ENCODE results near the gene WRAP73. TPM values are rescaled to one million over a fixed set of nuclear protein-coding genes. Genes with fewer than 3 reads are reported as not detected.

Gene WRAP73
- total and polyA plus RNA-seq, 2 experiments from 2014 or later, result 22.6 to 43.3 TPM

GRCh38 chr1:3604997-3605823, 44.7 kb downstream of the WRAP73 start (continued):
- TF ChIP-seq NANOG (IDR thresholded peaks at IDR 0.05; ENCODE audit: borderline replicate concordance), result no peak
- no peak for TF ChIP-seq ZNF114 (CRISPR knock-in tag; IDR thresholded peaks at IDR 0.05)
- no peak for TF ChIP-seq ZNF331 (CRISPR knock-in tag; IDR thresholded peaks at IDR 0.05; ENCODE audit: low read depth)
- TF ChIP-seq REST (IDR thresholded peaks at IDR 0.05; ENCODE audit: unreplicated experiment), result no peak
- TF ChIP-seq CTCF (conservative IDR thresholded peaks at IDR 0.05; ENCODE audit: low read depth in 2 of 2), result no peak

GRCh38 chr1:3604468-3604974, 45.4 kb downstream of the WRAP73 start:
- Histone ChIP-seq H3K79me2 (replicated peaks; ENCODE audit: insufficient read depth) (0 out of 2 replicates have a peak, but pooled peaks cover 13% of the 10 kb centered on the region), H3F3A (replicated peaks; ENCODE audit: low read depth) (no peaks in the 10 kb centered on the region), H4K20me1 (replicated peaks; ENCODE audit: insufficient read depth) (no peaks in the 10 kb centered on the region; the same call in 1 of the 2 replicates), H3K4me2 (no peak overlapping the region), H3K9me2 (ENCODE audit: insufficient read depth) (no peaks in the 10 kb centered on the region), H3K27me3 (ENCODE audit: insufficient read depth) (no peaks in the 10 kb centered on the region), H3K4me1 (ENCODE audit: insufficient read depth) (no peaks in the 10 kb centered on the region; the same call in 1 of the 2 replicates), H3K4me3 (no peak overlapping the region), H3K27ac (ENCODE audit: low read depth) (no peak overlapping the region), H3K36me3 (ENCODE audit: insufficient read depth) (no peaks in the 10 kb centered on the region), H2AFZ (no peak overlapping the region)
- Mint-ChIP-seq H3K27me3 (ENCODE audit: insufficient read depth, low read depth, poor library complexity) (peaks cover 2% of the 10 kb centered on the region), H3K4me3 (no peak overlapping the region), H3K9me3 (no peaks in the 10 kb centered on the region), H3K4me1 (peaks cover 8% of the 10 kb centered on the region; the same call in 2 of the 3 replicates), H3K36me3 (ENCODE audit: low read depth) (no peaks in the 10 kb centered on the region; the same call in 2 of the 3 replicates), H3K27ac (no peak overlapping the region)
- TF ChIP-seq NANOG (IDR thresholded peaks at IDR 0.05; ENCODE audit: borderline replicate concordance) (no peak), ZNF331 (CRISPR knock-in tag; IDR thresholded peaks at IDR 0.05; ENCODE audit: low read depth) (peak; percentile 88), ZNF462 (CRISPR knock-in tag; IDR thresholded peaks at IDR 0.05) (no peak)
- no peak for ATAC-seq
- DNase-seq (ENCODE audit: low spot score), result no peak

Measured in GM23338 (cell line).